HepG2 (cell line): ENCODE data around the gene ZNF154. TPM values are rescaled to one million over a fixed set of nuclear protein-coding genes. Genes with fewer than 3 reads are reported as not detected.

Experiments
- DNMT1 ChIP-seq: sonication (generic); formaldehyde crosslinking; IDR thresholded peaks from 2 replicates; pipeline ENCODE4 v1.5.1; 2020; ENCODE audit warnings: mild to moderate bottlenecking, missing genetic modification reagents
- ELF4 ChIP-seq: sonication (generic); formaldehyde crosslinking; IDR thresholded peaks from 2 replicates; pipeline ENCODE4 v1.5.0; 2020; ENCODE audit warnings: missing genetic modification reagents, mild to moderate bottlenecking, moderate library complexity, borderline replicate concordance
- ERF ChIP-seq: IDR thresholded peaks from 2 replicates; pipeline ENCODE4 v1.6.1; 2018; ENCODE audit warnings: missing biosample characterization, missing genetic modification reagents
- HMG20B ChIP-seq: conservative IDR thresholded peaks from 2 replicates; pipeline ENCODE4 v1.6.1; 2016; ENCODE audit warnings: missing genetic modification reagents, missing compliant biosample characterization
- HNRNPL ChIP-seq: fragments of 200-400 bp; formaldehyde crosslinking; IDR thresholded peaks from 2 replicates; pipeline ENCODE4 v1.6.1; 2017; ENCODE audit warnings: mild to moderate bottlenecking, low read depth, low read length
- NR2C2 ChIP-seq: sonication (generic); formaldehyde crosslinking; IDR thresholded peaks from 2 replicates; pipeline ENCODE4 v1.4.0; 2020; ENCODE audit warnings: missing genetic modification reagents, mild to moderate bottlenecking, moderate library complexity, borderline replicate concordance
- PAWR ChIP-seq: sonication (generic); formaldehyde crosslinking; IDR thresholded peaks from 2 replicates; pipeline ENCODE4 v1.4.0; 2020; ENCODE audit warnings: missing genetic modification reagents, mild to moderate bottlenecking, borderline replicate concordance
- PAXIP1 ChIP-seq: sonication (generic); formaldehyde crosslinking; conservative IDR thresholded peaks from 2 replicates; pipeline ENCODE4 v1.4.0; 2020; ENCODE audit warnings: mild to moderate bottlenecking, missing genetic modification reagents, moderate library complexity
- ZBTB21 ChIP-seq: sonication (generic); formaldehyde crosslinking; IDR thresholded peaks from 2 replicates; pipeline ENCODE4 v1.4.0; 2020; ENCODE audit warnings: missing genetic modification reagents
- ZBTB49 ChIP-seq: sonication (generic); formaldehyde crosslinking; IDR thresholded peaks from 2 replicates; pipeline ENCODE4 v1.4.0; 2020; ENCODE audit warnings: missing genetic modification reagents, borderline replicate concordance
- ZFAT ChIP-seq: sonication (generic); formaldehyde crosslinking; conservative IDR thresholded peaks from 2 replicates; pipeline ENCODE4 v1.8.1; 2023; ENCODE audit warnings: missing genetic modification reagents, inconsistent platforms
- ZKSCAN5 ChIP-seq: sonication (generic); formaldehyde crosslinking; IDR thresholded peaks from 2 replicates; pipeline ENCODE4 v1.5.1; 2020; ENCODE audit warnings: mild to moderate bottlenecking, missing genetic modification reagents
- ZNF281 ChIP-seq: sonication (generic); formaldehyde crosslinking; IDR thresholded peaks from 2 replicates; pipeline ENCODE4 v1.4.0; 2020; ENCODE audit warnings: missing genetic modification reagents, borderline replicate concordance
- ZNF34 ChIP-seq: sonication (generic); formaldehyde crosslinking; IDR thresholded peaks from 2 replicates; pipeline ENCODE4 v1.4.0; 2020; ENCODE audit warnings: mild to moderate bottlenecking, missing genetic modification reagents, borderline replicate concordance
- ZNF598 ChIP-seq: sonication (generic); formaldehyde crosslinking; IDR thresholded peaks from 2 replicates; pipeline ENCODE4 v1.5.1; 2020; ENCODE audit warnings: mild to moderate bottlenecking, missing genetic modification reagents, borderline replicate concordance
- ZNF891 ChIP-seq: sonication (generic); formaldehyde crosslinking; IDR thresholded peaks from 2 replicates; pipeline ENCODE4 v1.5.0; 2020; ENCODE audit warnings: mild to moderate bottlenecking, missing genetic modification reagents
- polyA plus RNA-seq, 8 experiments: library from polyadenylated mRNA; depleted of rRNA in 3 of 8; stranded (reverse) in 7 of 8; unstranded in 1 of 8; fragments of >200 nt; fragmentation: Illumina TruSeq in 4 of 8; extraction: Trizol in 4 of 8; gene quantifications; 2 replicates each; pipeline versions ENCODE4 v1.2.1 to v1.2.3, GENCODE V29; 2011 to 2016; ENCODE audit warnings: low read depth in 4 of 8, missing spikeins in 1 of 8, mixed read lengths in 1 of 8; ENCODE audit not compliant: insufficient read depth in 1 of 8
- total RNA-seq, 5 experiments: library from RNA; depleted of rRNA; stranded (reverse); fragments of >200 nt; fragmentation: Illumina TruSeq; extraction: Trizol; gene quantifications; 2 replicates each; pipeline ENCODE4 v1.2.3, GENCODE V29; 2016; ENCODE audit warnings: low read depth in 1 of 5

Gene ZNF154
- total and polyA plus RNA-seq, 2 of the 13 experiments (the other 11 are each of a cell fraction or from before 2014, with no cell fraction given): not detected

- TF ChIP-seq ZBTB49 (CRISPR knock-in tag) (no peak), HMG20B (CRISPR knock-in tag) (no peak), ZNF598 (no peak; the same call in 1 of the 2 replicates), NR2C2 (CRISPR knock-in tag) (0 out of 2 replicates have a peak, but pooled peaks have one; percentile 48), HNRNPL (no peak), DNMT1 (CRISPR knock-in tag) (no peak), ZNF891 (CRISPR knock-in tag) (0 out of 2 replicates have a peak, but pooled peaks have one; percentile 56), ELF4 (CRISPR knock-in tag) (peak; percentile 77; the same call in 1 of the 2 replicates), ZNF281 (no peak), ZFAT (no peak), PAWR (CRISPR knock-in tag) (no peak), ZBTB21 (CRISPR knock-in tag) (no peak), ZNF34 (CRISPR knock-in tag) (no peak), PAXIP1 (CRISPR knock-in tag) (no peak), ZKSCAN5 (no peak), ERF (CRISPR knock-in tag) (no peak)
Observed at GRCh38 chr19:57746580-57747471, 37.8 kb upstream of the ZNF154 start, which contains the start of gene ZNF776 (continued).
